SK-N-SH (cell line): ENCODE data around the gene PDIK1L. TPM values are rescaled to one million over a fixed set of nuclear protein-coding genes. Genes with fewer than 3 reads are reported as not detected.

Experiments used
- CTCF ChIA-PET: fragments of 300-600, 350-600 bp; formaldehyde crosslinking; extraction: SDS; loops from one replicate; lab custom pipeline; 2021; lab: Yijun Ruan, JAX
- POLR2A ChIA-PET: fragments of 350-600 bp; sonication (Branson Sonifier 250); formaldehyde crosslinking; extraction: SDS; loops from one replicate; lab custom pipeline; 2020; ENCODE audit warnings: antibody characterized with exemption, inconsistent platforms; lab: Yijun Ruan, JAX
- DNase-seq: peaks from one replicate; pipeline ENCODE4 v3.0.0; 2012
- H2AFZ ChIP-seq: fragments of 200-600 bp; sonication (generic); 2 replicates; pipeline ENCODE4 v1.8.1; 2016; ENCODE audit warnings: antibody characterized with exemption, mild to moderate bottlenecking, low read depth
- H3F3A ChIP-seq: fragments of 200-600 bp; sonication (generic); replicated peaks from 2 replicates; pipeline ENCODE3; 2016; ENCODE audit warnings: antibody characterized with exemption, mild to moderate bottlenecking; ENCODE audit not compliant: insufficient read depth
- H3K27ac ChIP-seq, 2 experiments: fragments of 200-500 bp in 1 of 2; fragments of 200-600 bp in 1 of 2; sonication (Bioruptor generic) in 1 of 2; sonication (generic), shearing (Covaris generic) in 1 of 2; 2 replicates each; pipeline versions ENCODE4 v1.5.1 to v1.6.1; 2014 to 2016; ENCODE audit warnings: low read depth in 2 of 2, inconsistent platforms in 1 of 2, low read length in 1 of 2, mild to moderate bottlenecking in 1 of 2, mixed read lengths in 1 of 2
- H3K27me3 ChIP-seq: fragments of 200-600 bp; sonication (generic), shearing (Covaris generic); 2 replicates; pipeline ENCODE4 v1.6.1; 2016; ENCODE audit warnings: mixed run types; ENCODE audit not compliant: insufficient read depth
- H3K36me3 ChIP-seq, 2 experiments: fragments of 200-500 bp in 1 of 2; fragments of 200-600 bp in 1 of 2; sonication (Bioruptor generic) in 1 of 2; sonication (generic) in 1 of 2; replicated peaks in 1 of 2; 2 replicates each; pipeline versions ENCODE3 to v1.5.1; 2014 to 2016; ENCODE audit warnings: low read length in 1 of 2, mild to moderate bottlenecking in 1 of 2; ENCODE audit not compliant: insufficient read depth in 2 of 2, control insufficient read depth in 1 of 2
- H3K4me1 ChIP-seq, 2 experiments: fragments of 200-500 bp in 1 of 2; fragments of 200-600 bp in 1 of 2; sonication (Bioruptor generic) in 1 of 2; sonication (generic), shearing (Covaris generic) in 1 of 2; 2 replicates each; pipeline versions ENCODE4 v1.5.1 to v1.6.1; 2014 to 2016; ENCODE audit warnings: low read depth in 1 of 2, low read length in 1 of 2, mixed run types in 1 of 2; ENCODE audit not compliant: insufficient read depth in 2 of 2, control insufficient read depth in 1 of 2
- H3K4me2 ChIP-seq: fragments of 200-600 bp; sonication (generic), shearing (Covaris generic); 2 replicates; pipeline ENCODE4 v1.6.1; 2017; ENCODE audit warnings: mixed run types
- H3K4me3 ChIP-seq, 2 experiments: fragments of 200-500 bp in 1 of 2; fragments of 200-600 bp in 1 of 2; sonication (Bioruptor generic) in 1 of 2; sonication (generic), shearing (Covaris generic) in 1 of 2; 2 replicates each; pipeline versions ENCODE4 v1.5.1 to v1.8.1; 2014 to 2016; ENCODE audit warnings: low read depth in 2 of 2, inconsistent platforms in 1 of 2, low read length in 1 of 2, mild to moderate bottlenecking in 1 of 2, mixed read lengths in 1 of 2, moderate library complexity in 1 of 2
- H3K79me2 ChIP-seq: fragments of 200-600 bp; sonication (generic); 2 replicates; pipeline ENCODE4 v1.8.1; 2017; ENCODE audit warnings: mild to moderate bottlenecking; ENCODE audit not compliant: insufficient read depth
- H3K9ac ChIP-seq: fragments of 200-600 bp; sonication (generic); 2 replicates; pipeline ENCODE4 v1.6.1; 2017; ENCODE audit warnings: mixed run types
- H3K9me2 ChIP-seq: fragments of 200-600 bp; sonication (generic); 2 replicates; pipeline ENCODE4 v1.6.1; 2017; ENCODE audit warnings: mixed run types
- H3K9me3 ChIP-seq: fragments of 200-600 bp; sonication (generic); 2 replicates; pipeline ENCODE4 v1.6.1; 2017; ENCODE audit warnings: mixed run types, mild to moderate bottlenecking, moderate library complexity
- H4K20me1 ChIP-seq: fragments of 200-600 bp; sonication (generic); 2 replicates; pipeline ENCODE4 v1.6.1; 2017; ENCODE audit warnings: mild to moderate bottlenecking, mixed run types; ENCODE audit not compliant: insufficient read depth
- CHD2 ChIP-seq: fragments of 150-350 bp; IDR thresholded peaks from 2 replicates; pipeline ENCODE4 v1.6.1; 2018; ENCODE audit warnings: low read length; ENCODE audit not compliant: partially characterized antibody
- FOSL2 ChIP-seq: IDR thresholded peaks from 2 replicates; pipeline ENCODE4 v1.4.0; 2012; ENCODE audit warnings: low read depth, mild to moderate bottlenecking, moderate library complexity, borderline replicate concordance
- FOXJ3 ChIP-seq: sonication (generic); formaldehyde crosslinking; IDR thresholded peaks from 2 replicates; pipeline ENCODE4 v1.5.1; 2020; ENCODE audit warnings: mild to moderate bottlenecking, missing genetic modification reagents
- FOXM1 ChIP-seq: IDR thresholded peaks from 2 replicates; pipeline ENCODE4 v1.4.0; 2012; ENCODE audit warnings: low read depth, mild to moderate bottlenecking
- GATA2 ChIP-seq: sonication (generic); formaldehyde crosslinking; IDR thresholded peaks from 2 replicates; pipeline ENCODE4 v1.5.0; 2020; ENCODE audit warnings: mild to moderate bottlenecking, missing genetic modification reagents
- IRF3 ChIP-seq: fragments of 150-350 bp; IDR thresholded peaks from 2 replicates; pipeline ENCODE4 v1.6.1; 2016; ENCODE audit warnings: mild to moderate bottlenecking, low read depth, low read length
- JUND ChIP-seq: IDR thresholded peaks from 2 replicates; pipeline ENCODE4 v1.4.0; 2012
- MAX ChIP-seq: IDR thresholded peaks from 2 replicates; pipeline ENCODE4 v1.4.0; 2012; ENCODE audit warnings: low read depth
- MEF2A ChIP-seq: IDR thresholded peaks from 2 replicates; pipeline ENCODE4 v1.4.0; 2012; ENCODE audit warnings: low read depth, borderline replicate concordance
- NFIC ChIP-seq: IDR thresholded peaks from 2 replicates; pipeline ENCODE4 v1.4.0; 2012; ENCODE audit warnings: borderline replicate concordance
- NRF1 ChIP-seq: IDR thresholded peaks from 2 replicates; pipeline ENCODE4 v1.6.1; 2012; ENCODE audit warnings: low read depth, mild to moderate bottlenecking, low read length
- POLR2AphosphoS5 ChIP-seq: IDR thresholded peaks from 2 replicates; pipeline ENCODE4 v1.6.1; 2012; ENCODE audit warnings: low read depth, low read length
- RAD21 ChIP-seq: IDR thresholded peaks from 2 replicates; pipeline ENCODE4 v1.6.1; 2012; ENCODE audit warnings: mild to moderate bottlenecking, low read length
- RCOR1 ChIP-seq: fragments of 150-350 bp; IDR thresholded peaks from 2 replicates; pipeline ENCODE4 v1.6.1; 2017; ENCODE audit warnings: antibody characterized with exemption, low read length
- REST ChIP-seq: IDR thresholded peaks from 2 replicates; pipeline ENCODE4 v1.6.1; 2012; ENCODE audit warnings: mild to moderate bottlenecking, low read depth, low read length, moderate library complexity
- RFX5 ChIP-seq: IDR thresholded peaks from 2 replicates; pipeline ENCODE4 v1.6.1; 2012; ENCODE audit warnings: mild to moderate bottlenecking, improper control_type of control experiment, low read length
- SMC3 ChIP-seq: IDR thresholded peaks from 2 replicates; pipeline ENCODE4 v1.6.1; 2012; ENCODE audit warnings: low read depth, low read length, improper control_type of control experiment
- TEAD4 ChIP-seq: IDR thresholded peaks from 2 replicates; pipeline ENCODE4 v1.4.0; 2012; ENCODE audit warnings: mild to moderate bottlenecking, borderline replicate concordance; ENCODE audit not compliant: insufficient read depth
- USF1 ChIP-seq: IDR thresholded peaks from 2 replicates; pipeline ENCODE4 v1.4.0; 2012; ENCODE audit warnings: low read depth, borderline replicate concordance
- USF2 ChIP-seq: fragments of 150-350 bp; IDR thresholded peaks from 2 replicates; pipeline ENCODE4 v1.6.1; 2017; ENCODE audit warnings: antibody characterized with exemption, low read length, low read depth, borderline replicate concordance
- YY1 ChIP-seq: IDR thresholded peaks from 2 replicates; pipeline ENCODE4 v1.4.0; 2012; ENCODE audit warnings: low read depth, mild to moderate bottlenecking
- WGBS: methylation state at CpG from one replicate; pipeline ENCODE4 v1.1.6; 2017; ENCODE audit warnings: low lambda C conversion rate; 5-methylcytosine and 5-hydroxymethylcytosine counted together
- polyA plus RNA-seq, 3 experiments: library from polyadenylated mRNA; depleted of rRNA; stranded (reverse); fragments of >200 nt; gene quantifications; 2 replicates each; pipeline ENCODE4 v1.2.3, GENCODE V29; 2012

Gene PDIK1L
- polyA plus RNA-seq, 1 of the 3 experiments (the other 2 are of a cell fraction), result 1.2 TPM

GRCh38 chr1:26084091-26084561 is 27.5 kb upstream of the PDIK1L start:
- Histone ChIP-seq H2AFZ (no peak overlapping the region), H3K4me1 (no peaks in the 10 kb centered on the region), H4K20me1 (no peaks in the 10 kb centered on the region), H3K27me3 (peaks cover 13% of the 10 kb centered on the region), H3F3A (no peaks in the 10 kb centered on the region), H3K9me2 (no peaks in the 10 kb centered on the region), H3K4me3 (no peak overlapping the region), H3K79me2 (no peaks in the 10 kb centered on the region), H3K4me2 (no peak overlapping the region), H3K9ac (no peak overlapping the region), H3K36me3 (no peaks in the 10 kb centered on the region), H3K9me3 (no peaks in the 10 kb centered on the region), H3K27ac (no peak overlapping the region)
- WGBS, result 27% methylated on average over 2 of the region's 2 CpGs
- TF ChIP-seq RAD21 (no peak), RFX5 (no peak), TEAD4 (no peak)
- no peak for DNase-seq
- ChIA-PET CTCF (interaction anchor here (1.0 to 2.1 kb wide), 5 partner anchors 18 to 61 kb away, joined by 3 to 7 read pairs (median 4); no protein-coding TSS in a partner anchor), POLR2A (no interaction called here)

- H3F3A ChIP-seq, result no peaks in the 10 kb centered on the region
- H3K4me1 ChIP-seq, result no peaks in the 10 kb centered on the region
- no peaks in the 10 kb centered on the region for H3K36me3 ChIP-seq
- H3K27me3 ChIP-seq, result peaks cover 13% of the 10 kb centered on the region
- H3K9me3 ChIP-seq, result no peaks in the 10 kb centered on the region
- H3K9me2 ChIP-seq, result no peaks in the 10 kb centered on the region
- H3K79me2 ChIP-seq, result no peaks in the 10 kb centered on the region
- no peak overlapping the region for H3K4me3 ChIP-seq
- H3K4me2 ChIP-seq, result no peak overlapping the region
- TF ChIP-seq IRF3, result no peak
- TF ChIP-seq RFX5, result no peak
- no peak for TF ChIP-seq JUND
- no peak for TF ChIP-seq FOXM1
- no peak for TF ChIP-seq SMC3
- no peak for TF ChIP-seq FOXJ3 (CRISPR knock-in tag)
- no peak for TF ChIP-seq POLR2AphosphoS5
- no peak for TF ChIP-seq TEAD4
- TF ChIP-seq YY1, result no peak
- TF ChIP-seq RCOR1, result no peak
- no peak for TF ChIP-seq NFIC
- no peak for TF ChIP-seq MAX
- TF ChIP-seq USF2, result no peak
- TF ChIP-seq MEF2A, result no peak
- TF ChIP-seq REST, result no peak
- no peak for TF ChIP-seq NRF1
- no peak for TF ChIP-seq GATA2
- TF ChIP-seq CHD2, result no peak
- no peak for TF ChIP-seq USF1
- TF ChIP-seq FOSL2, result no peak
- TF ChIP-seq, all 33 proteins: peak for 0
- H3K27ac ChIP-seq, result no peak overlapping the region
- ChIA-PET CTCF (interaction anchor here (1.2 to 2.1 kb wide), 7 partner anchors 14 to 60 kb away, joined by 3 to 6 read pairs (median 4); no protein-coding TSS in a partner anchor), POLR2A (no interaction called here)
- no peak for DNase-seq
- 24% methylated on average over 2 of the region's 2 CpGs for WGBS
- H2AFZ ChIP-seq, result no peak overlapping the region
- no peaks in the 10 kb centered on the region for H4K20me1 ChIP-seq
- no peak overlapping the region for H3K9ac ChIP-seq
Observed at GRCh38 chr1:26084844-26085243, 26.8 kb upstream of the PDIK1L start.
